K562 (cell line): ENCODE results near the gene CAMK2B. TPM values are rescaled to one million over a fixed set of nuclear protein-coding genes. Genes with fewer than 3 reads are reported as not detected.

Source experiments
- ATAC-seq: fragments of 200-7000 bp; cut with Tn5 transposase; 3 replicates; pipeline ENCODE4 v1.9.1; 2020; ENCODE audit warnings: moderate library complexity
- BruUV-seq: library from RNA; stranded (reverse); fragments of 400-500 nt; replicated peaks from 2 replicates; lab custom pipeline; 2021; lab: Mats Ljungman, UMichigan
- CTCF ChIA-PET: fragments of 300-600 bp; formaldehyde crosslinking; extraction: SDS; loops from one replicate; lab custom pipeline; 2021; ENCODE audit warnings: low intra/inter-chr PET ratio; lab: Yijun Ruan, JAX
- POLR2A ChIA-PET: fragments of 300-600, 350-650 bp; sonication (Branson Sonifier 250); formaldehyde crosslinking; extraction: SDS; loops from one replicate; lab custom pipeline; 2021; ENCODE audit warnings: antibody characterized with exemption, inconsistent platforms; lab: Yijun Ruan, JAX
- DNase-seq, 4 experiments: peaks; one replicate each; pipeline versions ENCODE4 v3.0.0 to v3.0.0-alpha.2; 2011 to 2018; ENCODE audit warnings: low spot score in 3 of 4, mixed read lengths in 3 of 4; ENCODE audit errors: extremely low read depth in 1 of 4
- FAIRE-seq: peaks from 2 replicates; lab custom pipeline; 2011; peaks lifted over from hg19 to GRCh38; lab: Jason Lieb, UNC
- H2AFZ ChIP-seq: 2 replicates; pipeline ENCODE4 v1.6.0; 2011; ENCODE audit warnings: low read depth, low read length, control low read depth, inconsistent platforms
- H3K27ac ChIP-seq: fragments of 200-600 bp; 3 replicates; pipeline ENCODE4 v1.8.0; 2011; ENCODE audit warnings: low read depth, mild to moderate bottlenecking, control low read depth, inconsistent platforms, low read length, moderate library complexity, mixed read lengths; ENCODE audit errors: extremely low read depth
- H3K27me3 ChIP-seq, 2 experiments: fragments of 300-600 bp in 1 of 2; 2 replicates in 1 of 2; 3 replicates in 1 of 2; pipeline versions ENCODE4 v1.6.0 to v1.8.0; 2011; ENCODE audit warnings: inconsistent platforms in 2 of 2, low read length in 2 of 2, mild to moderate bottlenecking in 1 of 2, mixed read lengths in 1 of 2, moderate library complexity in 1 of 2; ENCODE audit not compliant: control insufficient read depth in 2 of 2, insufficient read depth in 2 of 2
- H3K36me3 ChIP-seq: fragments of 300-600 bp; 3 replicates; pipeline ENCODE4 v1.8.0; 2011; ENCODE audit warnings: mild to moderate bottlenecking, low read length, inconsistent platforms; ENCODE audit not compliant: control insufficient read depth, insufficient read depth
- H3K4me1 ChIP-seq, 2 experiments: fragments of 200-600 bp in 1 of 2; replicated peaks in 1 of 2; 2 replicates in 1 of 2; 3 replicates in 1 of 2; pipeline versions ENCODE4 v1.5.1 to v1.8.0; 2011; ENCODE audit warnings: inconsistent platforms in 2 of 2, low read length in 2 of 2, mild to moderate bottlenecking in 1 of 2, mixed read lengths in 1 of 2, moderate library complexity in 1 of 2; ENCODE audit not compliant: control insufficient read depth in 2 of 2, insufficient read depth in 2 of 2
- H3K4me2 ChIP-seq: 2 replicates; pipeline ENCODE4 v1.6.1; 2011; ENCODE audit warnings: low read length, control low read depth, inconsistent platforms, mixed read lengths; ENCODE audit not compliant: insufficient read depth
- H3K4me3 ChIP-seq: fragments of 200-600 bp; sonication (generic), shearing (Covaris generic); 2 replicates; pipeline ENCODE4 v1.5.1; 2016; ENCODE audit warnings: control low read depth, inconsistent platforms
- H3K79me2 ChIP-seq: fragments of 200-600 bp; 3 replicates; pipeline ENCODE4 v1.8.0; 2011; ENCODE audit warnings: low read length, inconsistent platforms; ENCODE audit not compliant: control insufficient read depth, insufficient read depth
- H3K9ac ChIP-seq, 2 experiments: 2 replicates each; pipeline versions ENCODE4 v1.6.0 to v1.6.1; 2011; ENCODE audit warnings: low read depth in 2 of 2, low read length in 2 of 2, control low read depth in 1 of 2, inconsistent platforms in 1 of 2, mild to moderate bottlenecking in 1 of 2, mixed read lengths in 1 of 2; ENCODE audit not compliant: insufficient read depth in 1 of 2
- H3K9me1 ChIP-seq: one replicate; pipeline ENCODE4 v1.6.0; 2011; ENCODE audit warnings: inconsistent platforms, mild to moderate bottlenecking, low read length, moderate library complexity; ENCODE audit not compliant: control insufficient read depth, insufficient read depth
- H3K9me3 ChIP-seq: replicated peaks from 2 replicates; pipeline ENCODE4 v1.5.1; 2011; ENCODE audit warnings: low read depth, low read length, inconsistent platforms; ENCODE audit not compliant: control insufficient read depth, insufficient read depth
- H4K20me1 ChIP-seq: replicated peaks from 2 replicates; pipeline ENCODE4 v1.6.1; 2011; ENCODE audit warnings: low read length, inconsistent platforms, mixed read lengths; ENCODE audit not compliant: control insufficient read depth, insufficient read depth
- ARID2 ChIP-seq: fragments of 450-650 bp; IDR thresholded peaks from 2 replicates; pipeline ENCODE4 v1.6.1; 2017; ENCODE audit warnings: antibody characterized with exemption, mild to moderate bottlenecking
- CBX5 ChIP-seq: IDR thresholded peaks from 2 replicates; pipeline ENCODE4 v1.6.1; 2014; ENCODE audit warnings: low read depth, borderline replicate concordance
- FOXA1 ChIP-seq: fragments of 450-650 bp; IDR thresholded peaks from 2 replicates; pipeline ENCODE4 v1.6.1; 2016; ENCODE audit warnings: mild to moderate bottlenecking, borderline replicate concordance
- HMG20A ChIP-seq: fragments of 450-650 bp; formaldehyde crosslinking; conservative IDR thresholded peaks from 2 replicates; pipeline ENCODE4 v1.4.0; 2020; ENCODE audit warnings: mild to moderate bottlenecking, mixed read lengths
- KLF13 ChIP-seq: fragments of 450-650 bp; IDR thresholded peaks from 2 replicates; pipeline ENCODE4 v1.6.1; 2016; ENCODE audit warnings: missing genetic modification characterization, low read depth, mild to moderate bottlenecking, missing compliant biosample characterization, moderate library complexity, borderline replicate concordance
- MAFG ChIP-seq: fragments of 450-650 bp; conservative IDR thresholded peaks from 2 replicates; pipeline ENCODE4 v1.6.1; 2016; ENCODE audit warnings: missing genetic modification characterization, missing compliant biosample characterization
- MTA1 ChIP-seq: fragments of 450-650 bp; IDR thresholded peaks from 2 replicates; pipeline ENCODE4 v1.6.1; 2017; ENCODE audit warnings: borderline replicate concordance
- MYNN ChIP-seq, 2 experiments: sonication (generic); formaldehyde crosslinking in 1 of 2; IDR thresholded peaks; 2 replicates each; pipeline versions ENCODE4 v1.5.0 to v1.6.1; 2016 to 2020; ENCODE audit warnings: antibody characterized with exemption in 1 of 2, missing genetic modification reagents in 1 of 2
- NCOA6 ChIP-seq: fragments of 450-650 bp; IDR thresholded peaks from 2 replicates; pipeline ENCODE4 v1.6.1; 2017; ENCODE audit warnings: mild to moderate bottlenecking
- TARDBP ChIP-seq: fragments of 450-650 bp; IDR thresholded peaks from 2 replicates; pipeline ENCODE4 v1.6.1; 2016
- ZNF146 ChIP-seq: IDR thresholded peaks from one replicate; pipeline ENCODE4 v1.6.1; 2018; ENCODE audit warnings: missing compliant biosample characterization; ENCODE audit not compliant: unreplicated experiment
- ZNF253 ChIP-seq: fragments of 250-450 bp; sonication (Bioruptor Pico); conservative IDR thresholded peaks from 2 replicates; pipeline ENCODE4 v1.6.1; 2021; ENCODE audit warnings: mild to moderate bottlenecking
- ZNF41 ChIP-seq: fragments of 250-450 bp; sonication (Bioruptor Pico); conservative IDR thresholded peaks from 2 replicates; pipeline ENCODE4 v1.4.0; 2020; ENCODE audit warnings: mild to moderate bottlenecking
- WGBS: fragments of 100-300 bp; shearing (Covaris generic); methylation state at CpG from one replicate; pipeline ENCODE4 v1.1.6; 2016; ENCODE audit warnings: low coverage, mixed read lengths; ENCODE audit not compliant: insufficient coverage; ENCODE audit errors: missing lambda C conversion rate; 5-methylcytosine and 5-hydroxymethylcytosine counted together
- in situ Hi-C: fragments of 300-500 bp; cut with MboI; formaldehyde crosslinking; loops from 4 replicates; pipeline ENCODE4 v1.15.0; 2018; ENCODE audit warnings: inconsistent platforms, mixed read lengths
- intact Hi-C: fragments of 100-400 bp; cut with micrococcal nuclease; formaldehyde crosslinking; loops from 2 replicates; pipeline ENCODE4 v1.14.2; 2022
- polyA plus RNA-seq, 8 experiments: library from polyadenylated mRNA; depleted of rRNA in 4 of 8; stranded (reverse) in 5 of 8; unstranded in 3 of 8; fragments of >200 nt; fragmentation: Nextera tagmentation in 2 of 8; fragmentation: Illumina TruSeq in 1 of 8; extraction: Ambion mirVana in 2 of 8; extraction: Trizol in 1 of 8; gene quantifications; 2 replicates each; pipeline versions ENCODE4 v1.2.1 to v1.2.3, GENCODE V29; 2011 to 2014; ENCODE audit warnings: inconsistent platforms in 1 of 8, missing spikeins in 1 of 8
- total RNA-seq, 7 experiments: library from RNA; depleted of rRNA in 6 of 7; stranded (reverse); fragments of >200 nt in 6 of 7; fragmentation: Illumina TruSeq in 2 of 7; extraction: Trizol in 2 of 7; gene quantifications; 2 replicates each; pipeline versions ENCODE4 v1.2.1 to v1.2.3, GENCODE V29; 2011 to 2021; ENCODE audit warnings: low replicate concordance in 1 of 7
- TF ChIP-seq, protein P1 (sequence below): fragments of 250-450 bp; sonication (Bioruptor Pico); IDR thresholded peaks from 2 replicates; pipeline ENCODE4 v1.5.0; 2021; ENCODE audit warnings: mild to moderate bottlenecking, borderline replicate concordance

Gene CAMK2B
- total and polyA plus RNA-seq, 9 of the 15 experiments (the other 6 are each of a cell fraction or from before 2014, with no cell fraction given), result 0.04 to 0.09 (median 0.05) TPM; not detected in 4

DNA sequence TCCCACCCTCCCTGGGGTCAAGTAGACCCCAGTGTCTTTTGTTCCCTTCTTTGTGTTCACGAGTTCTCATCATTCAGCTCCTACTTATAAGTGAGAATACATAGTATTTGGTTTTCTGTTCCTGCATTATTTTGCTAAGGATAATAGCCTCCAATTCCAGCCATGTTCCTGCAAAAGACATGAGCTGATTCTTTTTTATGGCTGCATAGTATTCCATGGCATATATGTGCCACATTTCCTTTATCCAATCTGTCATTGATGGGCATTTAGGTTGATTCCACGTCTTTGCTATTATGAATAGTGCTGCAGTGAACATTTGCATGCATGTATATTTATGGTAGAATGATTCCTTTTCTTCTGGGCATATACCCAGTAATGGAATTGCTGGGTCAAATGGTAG, 28.3 kb upstream of the CAMK2B start:
- Histone ChIP-seq H3K9me3 (no peaks in the 10 kb centered on the region), H3K9me1 (no peaks in the 10 kb centered on the region), H3K36me3 (no peaks in the 10 kb centered on the region), H3K4me1 (no peaks in the 10 kb centered on the region), H3K27me3 (peaks cover 0 to 5% of the 10 kb centered on the region in 2 experiments; a peak in 1 of 5 replicates), H2AFZ (no peak overlapping the region), H3K79me2 (no peaks in the 10 kb centered on the region), H3K4me3 (no peak overlapping the region), H4K20me1 (no peaks in the 10 kb centered on the region), H3K27ac (no peak overlapping the region), H3K4me2 (no peak overlapping the region), H3K9ac (no peak overlapping the region)
- intact Hi-C loops, result no loop called here
- 5% methylated on average over 2 of the region's 2 CpGs for WGBS
- in situ Hi-C loops, result no loop called here
- FAIRE-seq (no peak), DNase-seq (no peak), ATAC-seq (no peak)
- POLR2A ChIA-PET, result no interaction called here
- no TSS peak for BruUV-seq
- TF ChIP-seq TARDBP (no peak), ZNF146 (CRISPR knock-in tag) (peak; percentile 90)
- CTCF ChIA-PET, result no interaction called here

DNA sequence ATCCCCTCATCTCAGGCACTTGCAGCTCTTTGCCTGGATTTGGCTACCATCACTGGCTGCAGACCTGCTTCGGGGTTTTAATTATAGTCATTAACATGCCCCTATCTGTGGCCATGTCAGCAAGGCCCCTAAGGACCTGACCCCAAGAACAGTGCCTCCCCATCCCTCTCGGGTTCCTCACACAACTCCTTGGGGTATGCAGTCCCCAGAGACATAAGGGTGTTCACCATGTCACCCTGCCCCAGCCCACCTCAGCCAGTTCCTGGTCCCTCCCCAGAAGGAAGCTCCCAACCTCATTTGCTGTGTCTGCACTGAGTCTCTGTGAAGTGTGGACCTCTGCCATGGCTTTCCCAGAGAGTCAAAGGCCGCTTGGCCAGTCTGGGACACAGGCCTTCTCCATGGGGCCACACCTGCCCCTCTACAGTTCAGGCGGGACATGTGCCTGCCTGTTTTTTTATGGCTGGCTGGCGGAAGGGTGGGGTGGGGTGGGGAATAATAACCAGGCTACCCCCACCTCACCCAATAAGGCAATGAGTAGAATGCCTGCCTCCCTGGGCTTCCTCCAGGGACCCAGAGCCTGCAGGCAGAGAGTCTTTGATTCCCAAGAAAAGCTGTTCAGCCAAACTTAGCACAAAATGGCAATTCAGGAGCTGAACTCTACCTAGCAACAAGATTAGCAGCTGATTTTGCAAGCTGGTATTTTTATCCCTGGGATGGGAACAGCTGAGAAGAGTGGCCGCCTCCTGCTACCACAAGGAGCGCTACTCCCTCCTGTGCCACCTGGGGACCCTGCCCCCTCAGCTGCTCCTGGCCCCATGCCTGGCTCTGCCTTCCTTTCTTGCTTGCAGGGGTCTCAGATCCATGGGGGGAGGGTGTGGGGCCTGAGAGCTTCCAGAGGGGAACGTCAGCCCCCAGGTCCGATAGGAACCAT, 23.7 kb upstream of the CAMK2B start:
- Histone ChIP-seq H3K4me2 (no peak overlapping the region), H3K9me1 (no peaks in the 10 kb centered on the region), H3K9ac (no peak overlapping the region; a peak in 1 of 4 replicates), H3K36me3 (no peaks in the 10 kb centered on the region), H3K4me3 (no peak overlapping the region), H3K27me3 (peaks cover 0 to 10% of the 10 kb centered on the region in 2 experiments; a peak in 1 of 5 replicates), H3K4me1 (no peaks in the 10 kb centered on the region), H3K27ac (no peak overlapping the region), H2AFZ (no peak overlapping the region), H4K20me1 (no peaks in the 10 kb centered on the region), H3K9me3 (no peaks in the 10 kb centered on the region), H3K79me2 (no peaks in the 10 kb centered on the region)
- in situ Hi-C loops, result no loop called here
- intact Hi-C loops, result no loop called here
- no TSS peak for BruUV-seq
- DNase-seq, result peak in 1 of 4 experiments; percentile 24
- ChIA-PET CTCF (no interaction called here), POLR2A (interaction anchor here (0.7 to 1.4 kb wide), 4 partner anchors 9 to 13 kb away, joined by 3 to 5 read pairs (median 4); no protein-coding TSS in a partner anchor)
- FAIRE-seq, result no peak
- WGBS, result under 1% methylated on average over 9 of the region's 9 CpGs
- peak; percentile 75 for ATAC-seq
- TF ChIP-seq CBX5 (no peak), MYNN (IDR thresholded peaks at IDR 0.05) (no peak), MYNN (CRISPR knock-in tag; IDR thresholded peaks at IDR 0.05) (no peak), FOXA1 (no peak), KLF13 (tag) (no peak), ZNF253 (CRISPR knock-in tag) (no peak), HMG20A (CRISPR knock-in tag) (no peak), NCOA6 (no peak), ARID2 (no peak), ZNF41 (CRISPR knock-in tag) (no peak), MTA1 (no peak), MAFG (peak; percentile 39; the same call in 1 of the 2 replicates)
- TF ChIP-seq, protein P1, sequence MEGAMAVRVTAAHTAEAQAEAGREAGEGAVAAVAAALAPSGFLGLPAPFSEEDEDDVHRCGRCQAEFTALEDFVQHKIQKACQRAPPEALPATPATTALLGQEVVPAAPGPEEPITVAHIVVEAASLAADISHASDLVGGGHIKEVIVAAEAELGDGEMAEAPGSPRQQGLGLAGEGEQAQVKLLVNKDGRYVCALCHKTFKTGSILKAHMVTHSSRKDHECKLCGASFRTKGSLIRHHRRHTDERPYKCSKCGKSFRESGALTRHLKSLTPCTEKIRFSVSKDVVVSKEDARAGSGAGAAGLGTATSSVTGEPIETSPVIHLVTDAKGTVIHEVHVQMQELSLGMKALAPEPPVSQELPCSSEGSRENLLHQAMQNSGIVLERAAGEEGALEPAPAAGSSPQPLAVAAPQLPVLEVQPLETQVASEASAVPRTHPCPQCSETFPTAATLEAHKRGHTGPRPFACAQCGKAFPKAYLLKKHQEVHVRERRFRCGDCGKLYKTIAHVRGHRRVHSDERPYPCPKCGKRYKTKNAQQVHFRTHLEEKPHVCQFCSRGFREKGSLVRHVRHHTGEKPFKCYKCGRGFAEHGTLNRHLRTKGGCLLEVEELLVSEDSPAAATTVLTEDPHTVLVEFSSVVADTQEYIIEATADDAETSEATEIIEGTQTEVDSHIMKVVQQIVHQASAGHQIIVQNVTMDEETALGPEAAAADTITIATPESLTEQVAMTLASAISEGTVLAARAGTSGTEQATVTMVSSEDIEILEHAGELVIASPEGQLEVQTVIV (CRISPR knock-in tag), result no peak
